Colonic mucosa (tissue), 4 donors: Measurements from ENCODE around the gene TENT4B. TPM values are rescaled to one million over a fixed set of nuclear protein-coding genes. Genes with fewer than 3 reads are reported as not detected.
"Not testable (repeated sequence)": the region's sequence is repeated elsewhere in the genome, so short reads cannot be mapped to it uniquely, and the experiment has no call there.

Experiments used
- DNase-seq: peaks from one replicate; pipeline ENCODE4 v3.0.0-alpha.2; 2020
- H3K27ac ChIP-seq: fragments of 200-600 bp; one replicate; pipeline ENCODE4 v1.8.0; 2021
- H3K27me3 ChIP-seq: fragments of 200-600 bp; one replicate; pipeline ENCODE4 v1.8.0; 2021
- H3K36me3 ChIP-seq: fragments of 200-600 bp; one replicate; pipeline ENCODE4 v1.8.0; 2021
- H3K4me1 ChIP-seq: fragments of 200-600 bp; one replicate; pipeline ENCODE4 v1.8.0; 2021; ENCODE audit warnings: mild to moderate bottlenecking
- H3K4me3 ChIP-seq: fragments of 200-600 bp; one replicate; pipeline ENCODE4 v1.8.0; 2021
- H3K9ac ChIP-seq, 2 donors: one replicate each; pipeline ENCODE4 v1.7.0; 2013; ENCODE audit warnings: control low read depth in 2 of 2, low read depth in 2 of 2, low read length in 2 of 2
- H3K9me3 ChIP-seq: fragments of 200-600 bp; one replicate; pipeline ENCODE4 v1.8.0; 2021
- intact Hi-C: fragments of 100-400 bp; cut with DNase I; formaldehyde crosslinking; loops from one replicate; pipeline ENCODE4 v1.14.1; 2022
- total RNA-seq, 2 donors: library from RNA; stranded (reverse); fragmentation: NEBNext Ultra II Directional in 1 of 2; extraction: Animal tissue kit (Norgen Biotek cat#: 25700) in 1 of 2; gene quantifications; one replicate each; pipeline ENCODE4 v1.2.1, GENCODE V29; 2021
- TF ChIP-seq, protein P1 (sequence below): fragments of 200-600 bp; IDR thresholded peaks from one replicate; pipeline ENCODE4 v1.8.0; 2022; ENCODE audit warnings: antibody characterized with exemption, mild to moderate bottlenecking
- donor health status: healthy.
- donor health status: DM: no; HTN: no; CAD: no.
- donor health status: DM: no; HTN: no; CAD: no.

Gene TENT4B
- total RNA-seq, 2 donors from 2014 or later, result 13.5 to 15.6 TPM

DNA sequence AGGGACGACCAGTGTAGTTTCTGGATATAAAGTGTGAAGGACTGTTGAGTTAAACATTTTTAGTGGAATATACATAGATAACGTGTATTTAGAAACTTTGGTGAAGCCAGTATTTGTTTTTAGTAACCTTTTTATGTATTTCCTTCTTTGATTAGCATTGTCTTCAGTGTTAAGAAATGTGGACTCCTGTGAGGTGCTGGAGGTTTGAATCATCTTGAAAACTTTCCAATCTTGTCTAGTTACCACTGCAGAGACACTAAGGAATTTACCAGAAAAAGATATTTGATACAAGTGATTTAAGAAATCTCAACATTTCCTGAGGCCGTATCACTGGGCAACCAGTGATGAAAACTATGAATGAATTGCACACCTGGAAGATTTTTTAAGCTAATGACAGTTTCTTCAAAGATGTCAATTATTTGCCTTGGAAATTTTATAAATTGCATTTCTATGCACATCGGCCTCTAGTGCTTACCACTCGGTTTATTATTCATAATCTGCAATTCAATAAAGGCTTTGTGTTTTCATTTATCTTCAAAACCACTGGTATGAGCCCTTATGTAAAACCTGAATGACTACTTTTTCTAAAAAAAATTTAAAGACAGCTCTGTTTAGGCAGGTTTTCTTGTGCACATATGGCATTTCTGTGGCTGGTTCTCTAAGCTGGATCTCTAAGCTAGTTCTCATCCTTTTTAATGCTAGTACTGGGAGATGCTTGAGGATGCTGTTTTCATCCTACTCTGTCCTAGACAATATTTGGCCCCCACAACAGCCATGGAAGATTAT is 81.9 kb downstream of the TENT4B start:
- intact Hi-C loops, result no loop called here
- no peaks in the 10 kb centered on the region for H3K4me1 ChIP-seq

DNA sequence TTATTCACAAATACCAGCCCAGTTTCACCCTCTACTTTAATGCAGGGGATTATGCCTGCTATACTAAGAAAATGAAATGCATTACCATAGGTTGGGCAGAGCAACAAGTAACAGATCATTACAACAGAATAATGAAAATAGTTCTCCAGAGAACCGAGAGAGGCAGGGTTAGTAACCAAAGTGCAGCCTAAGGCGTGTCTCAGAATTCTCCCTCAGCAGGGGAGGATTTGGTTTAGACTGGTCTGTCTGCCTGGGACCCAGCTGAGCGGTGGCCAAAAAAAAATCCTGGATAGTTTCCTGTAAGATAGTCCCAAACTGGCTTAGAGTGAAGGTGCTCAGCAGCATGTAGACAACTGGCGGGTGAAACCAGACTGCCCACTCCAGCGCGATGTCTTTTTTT is 82.5 kb downstream of the TENT4B start:
- Histone ChIP-seq H3K4me1 (no peaks in the 10 kb centered on the region), H3K36me3 (no peaks in the 10 kb centered on the region), H3K27ac (no peak overlapping the region), H3K9me3 (no peaks in the 10 kb centered on the region), H3K4me3 (no peak overlapping the region), H3K27me3 (no peaks in the 10 kb centered on the region), H3K9ac (no peak overlapping the region)
- TF ChIP-seq, protein P1, sequence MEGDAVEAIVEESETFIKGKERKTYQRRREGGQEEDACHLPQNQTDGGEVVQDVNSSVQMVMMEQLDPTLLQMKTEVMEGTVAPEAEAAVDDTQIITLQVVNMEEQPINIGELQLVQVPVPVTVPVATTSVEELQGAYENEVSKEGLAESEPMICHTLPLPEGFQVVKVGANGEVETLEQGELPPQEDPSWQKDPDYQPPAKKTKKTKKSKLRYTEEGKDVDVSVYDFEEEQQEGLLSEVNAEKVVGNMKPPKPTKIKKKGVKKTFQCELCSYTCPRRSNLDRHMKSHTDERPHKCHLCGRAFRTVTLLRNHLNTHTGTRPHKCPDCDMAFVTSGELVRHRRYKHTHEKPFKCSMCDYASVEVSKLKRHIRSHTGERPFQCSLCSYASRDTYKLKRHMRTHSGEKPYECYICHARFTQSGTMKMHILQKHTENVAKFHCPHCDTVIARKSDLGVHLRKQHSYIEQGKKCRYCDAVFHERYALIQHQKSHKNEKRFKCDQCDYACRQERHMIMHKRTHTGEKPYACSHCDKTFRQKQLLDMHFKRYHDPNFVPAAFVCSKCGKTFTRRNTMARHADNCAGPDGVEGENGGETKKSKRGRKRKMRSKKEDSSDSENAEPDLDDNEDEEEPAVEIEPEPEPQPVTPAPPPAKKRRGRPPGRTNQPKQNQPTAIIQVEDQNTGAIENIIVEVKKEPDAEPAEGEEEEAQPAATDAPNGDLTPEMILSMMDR, result no peak
- intact Hi-C loops, result no loop called here
- DNase-seq, result no peak

More for the DNA sequence above, 81.9 kb downstream of the TENT4B start:
- no peak overlapping the region for H3K4me3 ChIP-seq
- no peaks in the 10 kb centered on the region for H3K36me3 ChIP-seq
- no peak for DNase-seq
- TF ChIP-seq, protein P1, result no peak
- no peaks in the 10 kb centered on the region for H3K9me3 ChIP-seq
- no peak overlapping the region for H3K9ac ChIP-seq
- H3K27ac ChIP-seq, result no peak overlapping the region
- no peaks in the 10 kb centered on the region for H3K27me3 ChIP-seq

DNA sequence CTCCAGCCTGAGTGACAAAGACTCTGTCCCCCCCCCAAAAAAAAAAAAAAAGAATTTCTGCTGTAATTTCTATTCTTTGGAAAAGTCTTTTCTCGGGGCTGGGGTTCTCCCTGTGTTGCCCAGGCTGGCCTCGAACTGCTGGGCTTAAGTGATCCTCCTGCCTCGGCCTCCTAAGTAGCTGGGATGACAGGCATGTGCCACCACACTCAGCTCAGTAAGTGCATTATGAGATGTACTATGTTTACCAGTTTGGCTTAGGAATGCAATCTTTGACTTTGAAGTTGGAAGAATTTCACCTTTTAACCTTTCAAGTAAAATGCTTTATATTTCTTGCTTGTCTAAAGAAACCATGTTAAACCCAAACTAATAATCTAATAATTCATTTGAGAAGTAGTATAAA is 85.2 kb downstream of the TENT4B start:
- TF ChIP-seq, protein P1, result no peak
- intact Hi-C loops, result no loop called here
- Histone ChIP-seq H3K27me3 (no peaks in the 10 kb centered on the region), H3K27ac (no peak overlapping the region), H3K4me3 (no peak overlapping the region), H3K9ac (no peak overlapping the region), H3K9me3 (no peaks in the 10 kb centered on the region), H3K4me1 (no peaks in the 10 kb centered on the region), H3K36me3 (no peaks in the 10 kb centered on the region)
- no peak for DNase-seq

DNA sequence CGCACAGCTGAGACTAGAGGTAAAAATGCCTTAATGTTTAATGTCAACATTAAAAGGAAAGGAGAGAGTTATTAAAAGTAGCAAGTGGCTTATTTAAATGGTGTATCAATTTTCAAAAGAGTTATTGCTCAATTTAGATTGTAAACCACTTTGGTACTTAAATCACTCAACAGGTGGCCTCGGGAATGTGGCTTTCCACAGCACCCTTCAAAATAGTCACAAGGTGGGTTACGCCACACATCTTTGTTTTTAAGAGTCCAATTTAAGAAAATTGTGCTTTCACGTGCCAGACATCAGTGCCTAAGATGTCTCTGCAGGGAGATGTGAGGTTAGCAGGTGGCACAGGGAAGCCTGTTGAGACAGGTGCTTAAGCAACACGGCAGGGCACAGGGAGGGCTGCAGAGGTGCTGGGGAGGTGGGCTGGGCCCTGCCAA is 85.8 kb downstream of the TENT4B start:
- no peaks in the 10 kb centered on the region for H3K36me3 ChIP-seq
- no peak overlapping the region for H3K4me3 ChIP-seq
- H3K4me1 ChIP-seq, result no peaks in the 10 kb centered on the region
- H3K9me3 ChIP-seq, result no peaks in the 10 kb centered on the region
- intact Hi-C loops, result no loop called here
- no peaks in the 10 kb centered on the region for H3K27me3 ChIP-seq
- H3K9ac ChIP-seq, result no peak overlapping the region
- DNase-seq, result no peak
- no peak overlapping the region for H3K27ac ChIP-seq
- TF ChIP-seq, protein P1, result no peak

DNA sequence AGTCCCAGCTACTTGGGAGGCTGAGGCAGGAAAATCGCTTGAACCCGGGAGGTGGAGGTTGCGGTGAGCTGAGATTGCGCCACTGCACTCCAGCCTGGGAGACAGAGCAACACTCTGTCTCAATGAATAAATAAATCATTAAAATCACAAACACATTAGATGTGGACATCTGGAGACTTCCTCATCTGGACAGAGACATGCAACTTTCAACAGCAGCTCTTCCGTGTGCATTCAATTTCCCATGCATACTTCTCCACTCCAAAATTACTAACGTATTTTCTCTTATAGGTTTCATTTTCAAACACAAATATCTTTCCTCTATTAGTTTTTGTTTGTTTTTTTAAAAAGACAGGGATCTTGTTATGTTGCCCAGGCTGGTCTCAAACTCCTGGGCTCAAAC is 89.9 kb downstream of the TENT4B start:
- not testable (repeated sequence) for H3K9me3 ChIP-seq, H3K27ac ChIP-seq, H3K4me3 ChIP-seq, H3K36me3 ChIP-seq, H3K4me1 ChIP-seq, H3K27me3 ChIP-seq, H3K9ac ChIP-seq, DNase-seq
- intact Hi-C loops, result loop anchor here (10.0 kb wide), 1 partner anchor 122 kb away; the partner anchor contains the start of gene BRD7

DNA sequence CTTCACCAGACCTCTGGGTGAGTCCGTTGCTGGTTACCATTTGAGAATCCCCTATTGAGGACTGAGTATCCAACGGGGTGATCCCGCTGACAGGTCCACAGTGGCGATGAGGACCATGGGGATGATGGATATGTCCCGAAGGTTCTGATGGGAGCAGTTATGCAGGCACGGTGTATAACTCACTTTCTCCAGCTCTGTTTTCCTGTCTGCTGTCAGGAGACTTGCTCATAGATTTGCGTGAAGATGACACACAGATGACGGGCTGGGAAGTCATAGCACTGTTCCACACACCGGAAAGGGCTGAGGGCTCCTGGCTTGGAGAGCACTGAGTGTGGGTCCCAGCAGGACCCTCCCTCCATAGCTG is 91.0 kb downstream of the TENT4B start:
- no peak overlapping the region for H3K27ac ChIP-seq
- H3K9ac ChIP-seq, result no peak overlapping the region
- H3K4me3 ChIP-seq, result no peak overlapping the region
- peaks cover 9% of the 10 kb centered on the region for H3K4me1 ChIP-seq
- intact Hi-C loops, result loop anchor here (10.0 kb wide), 1 partner anchor 121 kb away; the partner anchor contains the start of gene BRD7
- H3K9me3 ChIP-seq, result no peaks in the 10 kb centered on the region
- no peaks in the 10 kb centered on the region for H3K36me3 ChIP-seq
- no peaks in the 10 kb centered on the region for H3K27me3 ChIP-seq
- TF ChIP-seq, protein P1, result no peak
- DNase-seq, result no peak
